Fibroblast of skin of back (primary cell): Measurements from ENCODE around the gene MAD2L2.

ENCODE experiments used
- DNase-seq: peaks from one replicate; pipeline ENCODE4 v3.0.0-alpha.2; 2013

MAD2L2 gene

DNA sequence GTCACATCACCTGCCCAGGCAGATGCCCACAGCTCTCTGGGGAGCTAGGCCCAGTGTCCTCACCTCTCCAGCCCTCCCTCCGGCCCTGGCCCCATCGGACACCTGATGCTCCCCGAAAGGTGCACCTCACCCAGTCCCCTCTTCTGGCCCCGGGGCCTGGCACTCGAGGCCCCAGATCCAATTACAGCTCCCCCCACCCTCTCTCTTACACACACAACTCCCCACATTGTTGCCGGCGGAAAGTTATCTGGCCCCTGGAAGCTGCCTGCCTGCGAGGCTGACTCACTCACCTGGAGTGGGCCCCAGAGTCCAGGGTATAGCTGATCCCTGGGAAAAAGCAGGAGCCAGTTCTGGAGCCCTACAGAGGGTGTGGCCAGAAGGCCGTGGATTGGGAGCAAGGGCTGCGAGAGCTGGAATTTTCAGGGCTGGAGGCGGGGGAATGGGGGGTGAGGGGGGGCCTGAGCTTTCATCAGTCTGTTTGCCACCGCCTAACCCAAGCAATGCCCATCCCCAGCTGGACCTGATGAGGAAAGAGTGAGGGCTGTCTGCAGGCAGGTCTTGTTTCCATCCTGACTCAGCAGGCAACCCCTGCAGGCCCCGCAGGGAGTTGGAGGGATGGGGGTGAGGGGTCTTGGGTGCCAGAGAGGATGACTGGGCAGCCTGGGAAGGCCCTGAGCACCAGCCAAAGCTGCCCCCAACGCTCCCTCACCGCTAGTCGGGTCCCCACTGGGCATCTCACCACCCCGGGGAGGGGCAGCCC lies 27.7 kb downstream of the MAD2L2 start:
- DNase-seq, result no peak

DNA sequence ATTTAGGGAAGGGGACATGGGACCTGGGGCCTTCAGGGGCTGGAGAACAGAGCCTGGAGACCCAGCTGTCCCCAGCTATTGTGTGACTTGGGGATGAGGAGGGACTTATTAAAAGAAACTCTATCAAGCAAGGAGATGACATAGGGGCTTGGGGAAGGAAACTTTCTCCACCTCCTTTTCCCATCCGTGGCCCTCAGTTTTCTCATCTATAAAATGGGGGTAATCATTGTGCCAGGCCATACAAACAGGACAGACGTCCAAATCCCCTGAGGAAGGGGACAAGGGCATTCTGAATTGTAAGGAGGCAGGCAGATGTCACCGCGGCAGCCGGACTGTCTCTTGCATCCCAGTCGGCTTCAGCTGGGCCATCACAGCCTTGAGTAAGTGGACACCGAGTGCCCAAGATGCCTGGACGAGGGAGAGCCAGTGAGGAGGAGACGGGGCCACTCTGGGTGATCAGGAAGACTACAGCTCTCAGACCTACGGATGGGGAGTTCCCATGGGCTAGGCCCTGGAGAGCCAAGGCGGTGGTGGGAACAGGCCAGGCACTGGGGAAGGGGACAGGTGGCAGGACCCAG lies 28.7 kb downstream of the MAD2L2 start:
- no peak for DNase-seq

DNA sequence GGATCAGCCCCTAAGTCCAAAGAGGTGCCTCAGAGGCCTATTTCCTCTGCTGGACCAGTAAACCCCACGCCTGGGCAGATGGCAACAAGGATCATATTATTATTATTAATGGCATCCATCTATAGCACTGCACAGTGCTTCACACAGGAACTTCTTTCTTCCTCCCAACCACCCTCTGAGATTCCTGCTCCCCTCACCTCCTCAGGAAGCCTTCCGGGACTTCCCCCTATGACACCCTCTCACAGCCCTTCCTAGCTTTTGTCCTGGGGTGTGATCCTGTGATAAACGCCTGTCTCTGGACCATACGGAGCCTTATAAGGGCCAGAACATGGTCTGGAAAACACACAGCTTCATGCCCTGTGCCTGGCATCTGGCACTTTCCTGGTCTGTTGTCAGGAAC lies 29.9 kb downstream of the MAD2L2 start:
- DNase-seq, result no peak

DNA sequence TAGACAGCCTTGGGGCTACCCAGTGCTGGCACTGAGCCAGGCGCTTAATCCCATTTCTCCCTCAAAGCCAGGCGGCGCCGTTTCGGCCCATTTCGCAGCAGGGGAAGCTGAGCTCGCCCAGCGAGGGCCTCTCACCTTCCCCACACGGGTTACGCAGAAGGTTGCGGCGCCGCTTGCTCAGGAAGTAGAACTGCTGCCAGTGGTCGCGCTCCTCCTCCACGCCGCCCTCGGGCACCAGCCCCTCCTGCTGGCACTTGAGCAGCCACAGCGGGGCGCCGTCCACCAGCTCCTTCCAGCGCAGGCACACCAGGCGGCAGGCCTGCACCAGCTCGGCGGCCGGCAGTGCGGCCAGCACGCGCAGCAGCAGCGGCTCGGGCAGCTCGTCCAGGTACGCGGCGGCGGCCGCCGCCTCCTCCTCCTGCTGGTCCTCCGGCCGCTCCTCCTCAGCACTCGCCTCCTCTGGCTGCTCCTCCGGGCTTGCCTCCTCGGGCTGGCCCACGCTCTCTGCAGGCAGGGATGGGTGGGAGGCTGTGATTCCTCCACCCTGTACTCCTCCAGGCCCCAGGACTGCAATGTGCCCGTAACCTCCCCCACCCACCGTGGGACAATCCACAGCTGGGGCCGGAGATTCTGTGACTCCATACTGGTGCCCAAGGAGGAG lies 30.5 kb downstream of the MAD2L2 start:
- peak; percentile 56 for DNase-seq

DNA sequence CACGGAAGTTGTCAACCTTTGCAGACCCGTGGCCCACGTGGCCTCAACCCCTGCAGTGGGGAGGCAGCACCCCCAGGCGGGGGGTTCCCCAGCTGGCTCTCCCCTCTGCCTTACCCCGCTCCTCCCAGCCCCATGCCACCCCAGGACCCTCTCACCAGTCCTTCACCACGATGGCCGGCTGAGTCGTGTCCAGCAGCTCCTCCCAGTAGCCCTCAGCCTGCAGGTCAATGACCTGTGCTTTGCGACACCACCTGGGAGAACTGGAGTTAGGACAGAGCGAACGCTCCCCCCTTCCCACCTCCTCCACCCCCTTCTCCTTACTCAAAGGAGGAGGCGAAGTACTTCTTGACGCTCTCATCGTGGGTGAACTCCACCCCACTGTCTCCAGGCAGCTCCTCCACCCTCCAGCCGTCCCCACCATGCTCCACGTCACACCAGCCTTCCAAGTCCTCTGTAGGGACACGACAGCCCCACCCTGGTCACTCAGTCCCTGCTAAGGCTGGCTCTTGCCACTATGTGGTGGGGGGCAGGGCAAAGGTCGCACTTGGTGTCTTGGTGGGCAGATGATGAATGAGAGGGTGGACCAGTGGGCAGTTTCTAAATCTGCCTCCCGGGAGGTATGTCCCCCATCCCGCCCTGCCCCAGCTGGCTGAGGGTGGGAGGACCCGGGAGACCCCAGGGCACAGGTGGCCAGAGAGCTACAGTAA lies 31.2 kb downstream of the MAD2L2 start:
- DNase-seq, result no peak

DNA sequence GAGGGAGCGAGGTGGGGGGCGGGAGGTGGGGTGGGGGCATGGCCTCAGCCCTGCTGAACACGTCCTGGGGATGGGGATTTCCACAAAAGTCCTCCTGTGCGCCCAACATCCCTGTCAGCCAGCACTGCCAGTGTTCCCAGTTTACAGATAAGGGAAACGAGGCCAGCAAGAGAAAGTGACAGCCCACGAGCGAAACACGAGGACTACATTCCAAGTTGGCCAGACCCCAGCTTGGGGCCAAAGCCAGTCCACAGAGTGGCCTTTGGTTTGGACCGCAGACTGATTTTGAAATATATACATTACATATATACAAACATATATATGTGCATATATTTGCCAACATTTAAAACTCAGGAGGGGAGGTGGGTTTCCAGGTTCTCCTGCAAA lies 31.7 kb downstream of the MAD2L2 start:
- DNase-seq, result no peak

DNA sequence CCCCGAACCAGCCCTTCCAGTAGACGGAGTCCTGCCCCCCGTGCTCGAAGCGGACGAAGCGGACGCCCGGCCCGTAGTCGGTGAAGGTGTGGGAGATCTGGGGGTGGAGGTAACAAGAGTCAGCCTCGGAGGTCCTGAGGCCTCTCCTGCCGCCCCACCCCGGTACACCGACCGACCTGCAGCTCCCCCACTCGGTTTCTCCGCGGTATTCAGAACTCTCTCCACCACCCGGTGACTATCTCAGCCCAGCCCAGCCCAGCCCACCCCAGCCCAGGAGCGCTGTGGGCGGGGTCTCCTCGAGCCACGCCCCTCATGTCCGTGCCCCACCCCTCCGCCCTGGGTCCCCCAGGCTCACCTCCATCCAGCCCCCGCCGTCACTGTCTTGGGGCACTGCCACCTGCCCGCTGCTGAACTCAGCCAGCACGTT lies 32.2 kb downstream of the MAD2L2 start:
- no peak for DNase-seq

DNA sequence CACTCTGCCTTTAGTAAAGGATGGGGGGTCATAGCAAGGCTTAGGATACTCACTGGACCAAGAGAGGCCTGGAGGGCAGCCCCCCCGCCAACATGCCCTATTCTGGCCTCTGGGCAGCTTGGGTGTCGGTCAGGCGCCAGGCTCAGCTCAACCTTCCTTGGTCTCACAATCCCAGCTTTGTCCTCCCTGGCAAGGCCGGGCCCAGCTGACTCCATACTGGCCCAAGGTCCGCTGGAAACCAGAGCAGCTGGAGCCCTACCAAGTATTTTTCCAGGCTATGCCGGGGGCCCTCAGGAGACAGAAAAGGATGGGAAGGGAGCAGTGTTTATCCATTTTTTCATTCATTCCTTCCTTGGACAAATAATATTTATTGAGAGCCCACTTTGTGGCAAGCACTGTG lies 32.9 kb downstream of the MAD2L2 start:
- no peak for DNase-seq

DNA sequence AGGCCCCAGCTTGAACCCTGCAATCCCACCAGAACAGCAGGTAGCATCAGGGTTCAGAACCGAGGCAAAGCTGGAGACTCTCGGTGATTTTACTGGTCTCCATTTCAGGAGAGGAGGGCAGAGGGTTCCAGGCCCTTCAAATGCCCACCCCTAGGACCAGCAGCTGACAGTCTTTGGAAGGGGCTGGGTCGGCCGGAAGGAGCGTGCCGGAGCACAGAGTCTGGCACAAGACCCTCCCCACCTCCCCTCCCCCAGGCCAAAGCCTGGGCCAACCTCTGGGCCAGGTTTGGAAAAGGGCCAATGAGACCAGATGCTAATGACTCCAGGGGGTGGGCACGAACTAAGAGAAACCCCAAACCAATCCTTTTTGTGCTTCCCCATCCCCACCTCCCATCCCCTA lies 33.6 kb downstream of the MAD2L2 start:
- no peak for DNase-seq

DNA sequence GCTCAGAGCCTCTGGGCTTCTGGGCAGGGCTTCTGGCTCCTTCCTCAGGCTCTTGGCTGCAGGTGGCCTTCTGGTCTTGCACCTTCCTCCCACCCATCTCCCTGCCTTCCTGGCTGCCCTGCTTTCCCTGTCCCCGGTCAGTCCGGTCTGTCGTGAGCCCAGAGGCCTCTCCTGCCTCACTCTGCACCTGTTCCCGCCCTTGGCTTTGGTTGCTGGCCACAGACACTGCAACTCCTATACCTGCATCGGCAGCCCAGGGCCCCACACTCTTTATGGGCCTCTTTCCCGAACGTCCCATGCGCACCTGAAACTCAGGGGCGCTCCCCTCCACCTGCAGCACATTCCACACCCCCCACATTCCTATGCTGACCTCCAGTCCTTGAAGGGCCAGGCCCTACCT lies 34.6 kb downstream of the MAD2L2 start:
- DNase-seq, result no peak

DNA sequence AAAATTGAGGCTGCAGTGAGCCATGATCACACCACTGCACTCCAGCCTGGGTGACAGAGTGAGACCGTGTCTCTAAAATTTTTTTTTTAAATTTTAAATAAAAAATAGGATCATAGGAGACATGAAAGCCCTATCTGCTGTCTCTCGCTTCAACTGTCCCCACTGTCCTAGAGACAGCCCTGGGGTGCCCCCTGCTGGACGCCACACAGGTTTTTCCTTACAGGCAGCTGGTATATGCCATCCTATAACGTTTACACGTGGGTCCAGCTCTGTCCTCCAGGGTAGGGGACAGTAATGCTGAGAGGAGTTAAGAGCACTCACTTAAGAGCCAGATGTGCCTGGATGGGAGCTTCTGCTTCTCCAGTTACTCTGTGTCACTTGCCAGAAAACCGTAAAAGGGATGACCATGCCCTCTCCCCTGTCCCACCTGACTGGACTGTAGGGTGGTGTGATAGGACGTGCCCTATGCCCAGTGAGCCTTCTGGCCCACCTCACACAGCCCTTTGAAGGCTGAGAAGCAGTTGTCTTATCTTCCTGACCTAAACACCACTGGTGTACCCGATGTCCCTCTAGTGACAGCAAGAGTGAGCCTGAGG lies 35.2 kb downstream of the MAD2L2 start:
- peak; percentile 70 for DNase-seq

DNA sequence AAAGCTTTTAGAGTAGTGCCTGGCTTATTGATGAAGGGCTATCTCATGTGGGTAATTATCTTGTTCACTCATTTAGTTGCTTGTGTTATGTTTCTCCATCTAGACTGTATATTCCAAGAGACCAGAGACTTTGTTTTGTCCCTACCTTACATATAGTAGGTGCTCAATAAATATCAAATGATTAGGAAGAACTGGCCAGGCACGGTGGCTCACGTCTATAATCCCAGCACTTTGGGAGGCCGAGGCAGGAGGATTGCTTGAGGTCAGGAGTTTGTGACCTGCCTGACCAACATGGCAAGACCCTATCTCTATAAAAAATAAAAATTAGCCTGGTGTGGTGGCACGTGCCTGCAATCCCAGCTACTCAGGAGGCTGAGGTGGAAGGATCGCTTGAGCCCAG lies 35.7 kb downstream of the MAD2L2 start:
- DNase-seq, result no peak

DNA sequence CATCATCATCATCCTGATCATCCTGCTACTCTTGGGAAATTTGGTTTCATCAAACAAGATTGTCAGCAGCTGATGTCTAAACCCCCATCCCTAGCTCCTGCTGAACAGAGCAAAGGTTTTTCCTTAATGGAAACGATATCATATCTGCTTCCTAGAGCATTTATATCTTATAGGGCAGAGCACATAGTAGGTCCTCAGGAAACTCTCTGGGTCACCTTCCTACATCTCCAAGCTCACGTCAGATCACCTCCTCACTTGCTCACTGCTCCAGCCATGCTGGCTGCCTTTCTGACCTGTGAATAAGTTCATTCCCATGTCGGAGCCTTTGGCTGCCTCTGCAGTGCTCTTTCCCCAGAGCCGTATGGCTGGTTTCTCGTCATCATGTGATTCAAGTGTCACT lies 37.2 kb downstream of the MAD2L2 start:
- no peak for DNase-seq

DNA sequence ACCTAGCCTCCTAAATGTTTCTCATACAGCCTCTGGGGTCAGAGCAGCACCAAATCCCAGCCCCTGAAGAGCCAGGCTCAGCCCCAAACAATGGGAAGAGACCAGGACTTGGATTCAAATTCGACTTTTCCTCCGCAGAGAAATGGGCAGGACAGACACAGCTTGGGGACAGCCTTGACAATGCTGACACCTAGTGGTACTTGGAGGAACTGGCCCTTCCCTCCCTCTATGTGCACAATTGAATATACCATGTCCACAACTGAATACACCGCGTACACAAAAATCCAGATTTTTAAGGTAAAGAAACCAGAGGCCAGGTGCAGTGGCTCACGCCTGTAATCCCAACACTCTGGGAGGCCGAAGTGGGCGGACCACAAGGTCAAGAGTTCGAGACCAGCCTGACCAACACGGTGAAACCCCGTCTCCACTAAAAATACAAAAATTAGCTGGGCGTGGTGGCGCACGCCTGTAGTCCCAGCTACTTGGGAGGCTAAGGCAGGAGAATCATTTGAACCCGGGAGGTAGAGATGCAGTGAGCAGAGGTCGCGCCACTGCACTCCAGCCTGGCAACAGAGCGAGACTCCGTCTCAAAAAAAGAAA lies 38.4 kb downstream of the MAD2L2 start:
- peak; percentile 54 for DNase-seq

DNA sequence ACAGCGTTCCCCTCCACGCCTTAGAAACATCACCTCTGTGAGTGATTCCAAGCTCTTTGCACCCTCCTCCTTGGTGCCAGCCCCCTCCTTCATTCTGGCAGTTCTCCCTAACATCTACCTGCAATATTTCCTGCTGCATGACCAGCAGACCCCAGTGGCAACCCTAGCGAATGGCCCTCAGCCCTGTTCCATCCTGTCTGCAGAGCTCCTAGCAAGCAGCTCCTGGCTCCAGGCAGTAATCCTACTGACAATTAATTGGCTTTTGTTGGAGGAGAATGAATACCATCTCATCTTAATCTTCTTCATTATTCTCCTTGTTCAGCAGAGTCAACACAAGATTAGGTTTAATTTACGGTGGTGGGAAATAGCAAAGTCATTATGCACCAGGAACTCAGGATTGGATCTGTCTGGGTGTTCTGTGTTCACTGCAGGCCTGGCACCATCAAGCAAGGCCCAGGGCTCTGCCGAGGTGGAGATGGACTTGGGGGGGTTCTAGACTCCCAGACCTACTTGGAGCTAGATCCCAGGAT lies 39.1 kb downstream of the MAD2L2 start:
- DNase-seq, result no peak

DNA sequence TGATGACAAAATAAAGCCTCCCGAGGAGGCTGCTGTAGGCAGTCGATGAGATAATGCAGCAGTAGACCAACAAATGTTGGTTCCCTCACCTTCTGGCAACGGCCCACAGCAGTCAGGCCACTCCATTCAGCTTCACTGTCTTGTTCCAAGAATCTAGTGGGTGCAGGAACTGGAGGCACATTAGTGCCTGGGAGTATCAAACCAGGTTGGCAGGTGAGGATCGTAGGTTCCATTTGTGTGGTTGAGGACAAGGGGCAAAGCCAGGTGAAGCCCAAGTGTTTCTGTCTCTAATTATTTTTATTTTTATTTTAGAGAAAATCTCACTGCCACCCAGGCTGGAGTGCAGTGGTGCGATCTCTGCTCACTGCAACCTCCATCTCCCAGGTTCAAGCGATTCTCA lies 40.0 kb downstream of the MAD2L2 start:
- DNase-seq, result no peak

DNA sequence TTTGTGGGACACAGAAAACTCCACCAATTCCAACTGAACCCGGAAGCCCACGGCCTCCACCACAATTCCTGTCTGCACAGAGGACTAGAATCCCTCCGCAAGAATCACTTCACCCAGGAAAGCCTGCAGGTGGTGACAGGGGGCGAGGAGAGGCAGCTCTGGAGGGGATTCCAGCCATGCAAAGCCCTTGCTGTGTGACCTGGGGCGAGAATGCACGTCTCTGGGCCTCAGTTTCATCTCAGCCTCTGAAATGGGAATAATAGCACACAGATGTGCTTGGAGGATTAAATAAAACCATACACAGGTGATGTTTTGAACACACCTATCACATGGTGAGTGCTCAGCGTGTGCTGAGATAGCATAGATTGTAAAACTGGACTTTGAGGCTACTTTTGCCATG lies 40.8 kb downstream of the MAD2L2 start:
- DNase-seq, result no peak

DNA sequence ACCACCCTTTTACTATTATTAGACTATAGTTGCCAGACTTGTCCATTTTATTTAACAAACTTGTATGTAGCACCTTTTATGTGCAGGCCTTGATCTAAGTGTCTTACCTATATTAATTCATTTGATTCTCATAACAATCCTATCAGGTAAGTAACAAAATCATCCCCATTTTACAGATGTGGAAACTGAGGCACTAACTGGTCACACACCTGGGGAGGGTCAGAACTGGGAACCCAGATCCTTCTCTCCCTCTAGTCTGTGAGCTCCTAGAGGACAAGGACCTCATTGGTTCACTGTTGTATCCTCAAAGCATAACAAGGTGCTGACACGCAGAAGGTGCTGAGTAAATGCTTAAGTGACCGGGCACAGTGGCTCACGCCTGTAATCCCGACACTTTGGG lies 41.6 kb downstream of the MAD2L2 start:
- DNase-seq, result no peak

DNA sequence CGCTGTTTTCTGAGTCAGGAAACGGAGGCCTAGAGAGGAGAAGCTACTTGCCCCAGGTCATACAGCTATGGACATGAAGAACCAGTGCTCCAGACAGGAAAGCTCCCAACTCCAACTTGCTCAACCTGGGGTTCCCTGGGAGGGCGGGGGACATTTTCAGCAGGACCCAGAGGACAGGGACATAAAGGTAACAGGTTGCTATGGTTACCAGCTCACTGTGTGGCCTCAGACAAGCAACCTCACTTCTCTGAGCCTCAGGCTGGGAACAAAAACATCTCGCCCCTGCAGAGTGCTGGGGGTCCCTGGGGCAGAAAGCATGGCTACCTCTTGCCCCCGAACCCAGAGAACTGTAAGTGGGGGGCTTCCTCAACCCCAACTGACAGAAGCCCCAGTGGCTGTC lies 42.8 kb downstream of the MAD2L2 start:
- DNase-seq, result no peak

DNA sequence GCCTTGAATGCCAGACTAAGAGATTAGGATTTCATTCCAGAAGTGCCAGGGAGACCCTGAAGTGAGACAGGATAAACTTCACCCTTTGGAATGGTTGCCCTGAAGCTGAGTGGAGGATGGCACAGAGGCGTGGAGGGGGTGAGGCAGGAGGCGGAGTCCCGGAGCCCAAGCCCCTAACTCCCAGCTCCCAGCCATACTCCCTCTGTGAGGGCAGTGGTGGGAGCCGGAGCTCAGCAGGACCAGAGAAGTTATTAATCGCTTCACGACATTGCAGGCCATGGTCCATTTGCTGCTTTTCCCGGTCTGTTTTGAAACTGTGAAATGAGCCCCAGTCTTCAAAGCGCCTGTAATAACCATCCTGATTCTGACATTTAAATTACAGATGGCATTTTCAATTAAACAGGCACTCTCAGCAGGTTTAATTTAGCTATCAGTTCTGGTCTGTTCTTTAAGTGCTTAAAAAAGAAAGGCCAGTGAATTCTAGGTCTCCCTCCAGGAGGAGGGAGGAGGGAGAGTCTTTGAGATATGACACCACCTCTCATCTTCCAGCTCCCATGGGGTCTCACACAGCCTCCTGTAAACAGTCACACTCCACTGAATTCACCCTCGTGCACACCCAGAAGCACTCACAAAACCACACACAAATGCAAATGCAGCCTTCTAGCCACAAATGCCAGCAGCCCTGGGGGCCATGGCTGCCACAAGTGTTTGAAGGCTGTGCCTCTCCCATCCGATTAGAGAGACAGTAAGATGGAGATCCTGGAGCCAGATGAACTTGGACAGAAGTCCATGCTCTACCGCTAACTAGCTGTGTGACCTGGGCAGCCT lies 46.4 kb downstream of the MAD2L2 start:
- no peak for DNase-seq
